ENCODE results near the gene COBL.

COBL gene

DNA sequence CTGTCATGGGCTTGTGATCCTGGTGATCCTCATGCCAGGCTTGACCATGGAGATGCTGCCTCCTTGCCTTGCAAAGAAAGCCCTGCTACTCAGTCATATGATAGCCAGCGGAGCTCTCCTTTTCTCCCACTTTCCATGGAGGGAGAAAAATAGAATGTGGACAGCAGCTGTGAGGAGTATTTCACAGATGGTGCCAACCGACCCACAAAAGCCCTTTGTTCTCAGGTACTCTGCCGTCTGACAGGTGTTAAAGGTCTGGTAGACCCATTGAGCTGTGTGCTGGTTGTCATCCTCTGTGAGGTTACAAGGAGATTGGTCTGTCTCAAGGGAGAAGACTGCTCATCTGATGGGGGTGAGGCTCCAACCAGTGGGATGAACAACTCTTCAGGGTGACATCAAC, 29.5 kb upstream of the COBL start:
- DNase-seq (ENCODE audit: insufficient read length) (no peak), FAIRE-seq (no peak)
- TF ChIP-seq TAF1 (IDR thresholded peaks at IDR 0.05; ENCODE audit: borderline replicate concordance, low read depth, low read length) (no peak), POLR2A (IDR thresholded peaks at IDR 0.05; ENCODE audit: low read depth, low read length) (no peak), POLR2AphosphoS5 (IDR thresholded peaks at IDR 0.05; ENCODE audit: low read depth, low read length) (no peak)

DNA sequence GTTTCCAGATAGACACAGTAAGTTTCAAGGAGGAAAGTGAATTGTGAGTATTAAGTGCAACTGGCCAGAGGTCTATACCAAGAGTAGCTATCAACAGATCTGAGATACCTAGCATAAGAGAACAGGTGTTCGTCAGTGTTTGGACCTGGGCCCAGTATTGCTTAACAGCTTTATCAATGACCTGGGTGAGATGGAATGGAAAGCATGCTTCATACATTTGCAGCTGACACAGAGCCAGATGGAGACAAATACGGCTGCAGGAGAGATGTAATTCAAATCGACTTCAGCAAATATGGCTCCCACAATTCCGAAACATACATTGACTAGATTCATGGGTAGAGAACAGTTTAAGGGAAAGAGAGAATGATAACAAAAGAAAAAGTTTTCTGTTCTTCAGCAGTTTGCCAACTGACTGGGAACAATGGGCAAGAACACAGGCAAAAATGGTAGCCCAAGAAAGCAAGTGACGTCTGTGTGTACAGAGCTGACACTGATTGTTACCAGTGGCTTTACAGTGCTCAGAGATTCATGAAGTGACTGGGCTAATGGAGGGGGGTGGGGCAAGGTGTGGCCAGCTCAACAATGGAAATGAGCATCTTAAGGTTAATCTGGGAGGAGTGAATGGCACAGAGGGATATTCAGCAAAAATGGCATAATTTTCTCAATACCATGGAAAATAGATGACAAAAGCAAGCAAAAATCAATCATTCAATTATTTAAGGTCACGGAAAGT, 28.0 kb upstream of the COBL start:
- TF ChIP-seq POLR2AphosphoS5 (IDR thresholded peaks at IDR 0.05; ENCODE audit: low read depth, low read length) (no peak), TAF1 (IDR thresholded peaks at IDR 0.05; ENCODE audit: borderline replicate concordance, low read depth, low read length) (no peak), POLR2A (IDR thresholded peaks at IDR 0.05; ENCODE audit: low read depth, low read length) (no peak)
- DNase-seq (ENCODE audit: insufficient read length): no peak
- no peak for FAIRE-seq

DNA sequence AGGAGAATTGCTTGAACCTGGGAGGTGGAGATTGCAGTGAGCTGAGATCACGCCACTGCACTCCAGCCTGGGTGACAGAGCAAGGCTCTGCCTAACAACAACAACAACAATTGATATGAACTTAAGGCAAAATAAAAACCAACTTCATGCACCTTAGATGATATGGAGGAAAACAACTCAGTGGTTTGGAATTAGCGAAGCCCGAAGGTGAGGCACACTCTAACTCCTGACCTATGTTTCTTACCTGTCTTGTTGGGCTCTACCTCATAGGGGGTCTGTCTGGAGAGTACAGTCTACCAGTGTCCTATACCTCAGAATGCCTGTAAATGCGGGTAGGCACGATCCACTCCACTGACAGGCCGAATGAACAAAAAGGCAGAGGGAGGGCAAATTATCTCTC, 24.3 kb upstream of the COBL start:
- DNase-seq (ENCODE audit: insufficient read length) (no peak), FAIRE-seq (no peak)
- TF ChIP-seq POLR2AphosphoS5 (IDR thresholded peaks at IDR 0.05; ENCODE audit: low read depth, low read length) (no peak), TAF1 (IDR thresholded peaks at IDR 0.05; ENCODE audit: borderline replicate concordance, low read depth, low read length) (no peak), POLR2A (IDR thresholded peaks at IDR 0.05; ENCODE audit: low read depth, low read length) (no peak)

DNA sequence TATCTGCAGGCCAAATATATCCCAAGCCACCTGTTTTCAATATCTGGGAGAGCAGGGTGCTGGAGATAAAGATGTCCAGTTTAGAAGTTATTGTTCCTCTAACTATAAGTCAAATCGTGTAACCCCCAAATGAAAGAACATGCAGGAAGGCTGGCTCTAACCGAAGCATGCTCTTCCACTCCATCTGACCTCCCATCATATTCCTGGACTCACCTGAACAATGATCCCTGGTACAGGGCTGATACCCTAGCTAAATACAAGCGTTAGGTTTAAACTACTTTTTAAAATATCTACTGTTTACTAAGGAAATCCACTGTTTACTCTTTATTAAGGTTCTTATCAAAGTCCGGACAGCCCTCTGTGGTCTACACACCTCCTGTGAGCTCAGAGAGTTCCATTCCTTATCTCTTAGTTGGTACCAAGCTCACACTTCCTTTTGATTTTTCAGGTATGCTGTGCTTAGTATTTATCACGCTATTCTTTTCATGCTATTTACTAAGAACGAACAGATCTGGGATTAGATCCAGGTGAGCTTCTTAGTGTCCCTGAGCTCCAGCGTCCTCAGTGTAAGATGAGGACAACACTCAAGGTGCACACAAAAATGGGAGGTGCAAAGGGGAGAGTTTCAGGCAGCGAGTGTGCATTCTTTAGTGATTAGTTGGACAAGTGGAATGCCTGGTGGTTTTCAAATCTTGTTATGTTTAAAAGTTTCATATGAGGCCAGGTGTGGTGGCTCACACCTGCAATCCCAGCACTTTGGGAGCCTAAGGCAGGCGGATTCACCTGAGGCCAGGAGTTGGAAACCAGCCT, 23.6 kb upstream of the COBL start:
- DNase-seq (ENCODE audit: insufficient read length): no peak

DNA sequence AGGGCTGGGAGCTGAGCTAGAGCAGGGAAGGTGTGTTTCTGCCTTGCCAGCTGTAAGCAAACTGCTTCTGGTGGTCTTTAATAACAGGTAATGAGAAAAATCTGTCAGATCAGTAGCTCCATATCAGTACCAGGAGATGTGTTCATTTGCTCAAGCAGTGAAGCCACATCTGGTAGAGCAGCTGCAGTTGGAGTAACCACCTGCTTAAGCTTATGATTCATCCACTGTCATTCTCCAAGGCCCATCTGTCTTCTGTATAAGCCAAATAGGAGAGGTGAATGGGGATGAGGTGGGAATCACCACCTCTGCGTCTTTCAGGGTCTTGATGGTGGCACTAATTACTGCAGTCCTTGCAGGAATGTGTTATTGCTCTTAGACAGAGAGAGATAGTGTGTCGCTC, 18.4 kb upstream of the COBL start:
- TF ChIP-seq TAF1 (IDR thresholded peaks at IDR 0.05; ENCODE audit: borderline replicate concordance, low read depth, low read length): no peak
- TF ChIP-seq POLR2AphosphoS5 (IDR thresholded peaks at IDR 0.05; ENCODE audit: low read depth, low read length): no peak
- no peak for TF ChIP-seq POLR2A (IDR thresholded peaks at IDR 0.05; ENCODE audit: low read depth, low read length)
- DNase-seq (ENCODE audit: insufficient read length) (no peak), FAIRE-seq (no peak)

More for the DNA sequence above, 23.6 kb upstream of the COBL start:
- no peak for FAIRE-seq
- no peak for TF ChIP-seq TAF1 (IDR thresholded peaks at IDR 0.05; ENCODE audit: borderline replicate concordance, low read depth, low read length)
- TF ChIP-seq POLR2AphosphoS5 (IDR thresholded peaks at IDR 0.05; ENCODE audit: low read depth, low read length): no peak
- no peak for TF ChIP-seq POLR2A (IDR thresholded peaks at IDR 0.05; ENCODE audit: low read depth, low read length)

DNA sequence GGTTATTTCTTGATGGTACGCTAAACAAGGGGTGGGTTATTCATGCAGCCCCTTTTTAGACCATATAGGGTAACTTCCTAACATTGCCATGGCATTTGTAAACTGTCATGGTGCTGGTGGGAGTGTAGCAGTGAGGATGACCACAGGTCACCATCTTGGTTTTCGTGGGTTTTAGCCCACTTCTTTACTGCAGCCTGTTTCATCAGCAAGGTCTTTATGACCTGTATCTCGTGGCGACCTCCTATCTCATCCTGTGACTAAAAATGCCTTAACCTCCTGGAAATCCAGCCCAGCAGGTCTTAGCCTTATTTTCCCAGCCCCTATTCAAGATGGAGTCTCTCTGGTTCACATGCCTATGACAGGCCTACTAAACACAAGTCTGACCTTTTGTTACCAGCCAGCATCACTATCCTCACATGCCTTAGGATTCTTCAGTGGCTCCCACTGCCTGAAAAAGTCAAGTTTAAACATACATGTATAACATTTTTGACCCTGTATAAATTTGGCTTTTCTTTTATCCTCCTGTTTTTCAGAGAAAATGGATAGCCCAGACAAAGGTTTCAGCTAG, 13.2 kb upstream of the COBL start:
- FAIRE-seq (no peak), DNase-seq (ENCODE audit: insufficient read length) (no peak)
- no peak for TF ChIP-seq POLR2AphosphoS5 (IDR thresholded peaks at IDR 0.05; ENCODE audit: low read depth, low read length)
- TF ChIP-seq POLR2A (IDR thresholded peaks at IDR 0.05; ENCODE audit: low read depth, low read length): no peak
- no peak for TF ChIP-seq TAF1 (IDR thresholded peaks at IDR 0.05; ENCODE audit: borderline replicate concordance, low read depth, low read length)

DNA sequence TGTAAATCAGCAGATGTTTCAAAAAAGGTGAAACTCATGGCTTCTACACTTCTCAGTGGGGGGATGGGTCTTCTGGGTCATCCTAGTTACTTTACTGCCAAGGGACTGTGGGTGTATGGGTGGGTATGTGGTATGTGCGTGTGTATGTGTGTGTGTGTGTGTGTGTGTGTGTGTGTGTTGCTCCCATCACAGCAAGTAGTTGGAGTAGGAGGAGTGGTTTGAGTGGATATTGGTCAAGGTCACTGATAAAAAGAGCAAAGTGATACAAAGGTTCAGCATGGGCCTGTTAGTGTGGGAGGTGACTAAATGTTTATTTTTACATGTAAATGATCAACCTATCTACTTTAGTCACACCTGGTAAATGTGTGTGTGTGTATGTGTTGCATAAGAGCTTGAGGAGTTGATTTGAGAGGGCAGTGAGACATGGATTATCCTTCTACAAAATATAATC, 11.8 kb upstream of the COBL start:
- no peak for DNase-seq (ENCODE audit: insufficient read length)
- FAIRE-seq: no peak
- TF ChIP-seq TAF1 (IDR thresholded peaks at IDR 0.05; ENCODE audit: borderline replicate concordance, low read depth, low read length) (no peak), POLR2AphosphoS5 (IDR thresholded peaks at IDR 0.05; ENCODE audit: low read depth, low read length) (no peak), POLR2A (IDR thresholded peaks at IDR 0.05; ENCODE audit: low read depth, low read length) (no peak)

DNA sequence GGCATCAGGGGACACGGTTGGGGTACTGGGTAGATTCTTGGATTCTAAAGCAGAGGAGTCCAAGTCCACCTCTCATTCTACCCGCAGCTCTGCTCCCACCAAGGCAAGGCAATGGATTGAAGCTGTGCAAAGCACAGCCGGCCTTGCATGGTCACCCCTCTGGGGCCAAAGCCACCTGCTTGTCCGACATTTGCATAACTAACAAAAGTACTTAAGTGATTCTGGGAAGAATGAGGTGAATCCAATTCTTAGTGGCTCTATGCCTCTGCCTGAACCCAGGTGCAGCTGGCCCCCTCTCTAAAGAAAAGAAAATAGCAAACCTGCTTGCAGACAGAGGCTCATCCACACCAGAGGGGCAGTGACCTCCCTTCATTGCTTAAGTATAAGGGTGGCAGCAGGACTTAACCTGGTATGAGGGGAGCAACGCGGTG, 10.7 kb upstream of the COBL start:
- DNase-seq (ENCODE audit: insufficient read length) (no peak), FAIRE-seq (no peak)
- TF ChIP-seq POLR2A (IDR thresholded peaks at IDR 0.05; ENCODE audit: low read depth, low read length): no peak
- TF ChIP-seq POLR2AphosphoS5 (IDR thresholded peaks at IDR 0.05; ENCODE audit: low read depth, low read length): no peak
- no peak for TF ChIP-seq TAF1 (IDR thresholded peaks at IDR 0.05; ENCODE audit: borderline replicate concordance, low read depth, low read length)

DNA sequence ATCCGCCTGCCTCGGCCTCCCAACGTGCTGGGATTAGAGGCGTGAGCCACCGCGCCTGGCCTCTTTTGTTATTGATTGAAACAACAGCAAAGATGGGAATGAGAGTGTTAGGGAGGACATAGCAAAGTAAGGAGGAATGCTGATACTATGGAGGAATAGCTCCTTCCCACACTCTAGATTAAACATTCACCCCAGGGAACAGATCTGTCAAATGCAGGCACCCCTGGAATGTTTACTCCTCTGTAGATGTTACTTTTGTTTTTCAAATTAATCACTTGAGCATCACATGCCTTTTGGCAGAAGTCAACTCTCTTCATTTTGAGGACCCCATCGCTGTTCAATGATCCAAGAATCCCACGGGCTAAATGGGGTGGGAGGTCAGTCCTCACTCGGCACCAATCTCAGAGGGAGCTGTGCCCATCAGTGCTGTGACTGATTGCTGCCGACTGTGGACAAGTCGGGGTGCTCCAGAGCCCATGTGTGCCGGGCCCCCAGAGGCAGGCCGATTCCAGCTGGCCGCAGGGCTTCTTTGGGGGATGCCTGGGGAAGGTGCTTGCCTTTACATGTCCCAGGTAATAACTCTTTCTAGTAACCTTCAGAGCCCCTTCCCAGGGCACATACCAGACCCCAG, 10.2 kb upstream of the COBL start:
- FAIRE-seq (no peak), DNase-seq (ENCODE audit: insufficient read length) (no peak)
- TF ChIP-seq POLR2A (IDR thresholded peaks at IDR 0.05; ENCODE audit: low read depth, low read length) (no peak), TAF1 (IDR thresholded peaks at IDR 0.05; ENCODE audit: borderline replicate concordance, low read depth, low read length) (no peak), POLR2AphosphoS5 (IDR thresholded peaks at IDR 0.05; ENCODE audit: low read depth, low read length) (no peak)

DNA sequence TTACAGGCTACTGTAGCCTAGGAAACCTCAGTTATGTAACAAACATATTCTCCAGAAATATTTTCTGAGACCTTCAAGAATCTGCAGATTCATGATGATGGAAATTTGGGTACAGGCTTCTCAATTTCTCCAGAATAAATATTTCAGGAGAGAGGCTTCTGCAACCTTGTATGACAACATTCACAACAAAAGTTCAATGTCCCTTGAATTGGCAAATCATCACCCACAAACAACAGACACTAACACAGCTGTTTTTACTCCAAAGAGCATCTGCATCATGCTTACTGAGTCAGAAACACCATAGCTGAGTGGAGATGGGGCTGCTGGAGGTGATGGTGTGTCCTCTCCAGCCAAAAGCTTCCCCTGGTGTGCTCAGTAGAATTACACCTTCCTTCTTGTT, 9.3 kb upstream of the COBL start:
- FAIRE-seq: no peak
- TF ChIP-seq POLR2A (IDR thresholded peaks at IDR 0.05; ENCODE audit: low read depth, low read length) (no peak), POLR2AphosphoS5 (IDR thresholded peaks at IDR 0.05; ENCODE audit: low read depth, low read length) (no peak), TAF1 (IDR thresholded peaks at IDR 0.05; ENCODE audit: borderline replicate concordance, low read depth, low read length) (no peak)
- DNase-seq (ENCODE audit: insufficient read length): no peak

DNA sequence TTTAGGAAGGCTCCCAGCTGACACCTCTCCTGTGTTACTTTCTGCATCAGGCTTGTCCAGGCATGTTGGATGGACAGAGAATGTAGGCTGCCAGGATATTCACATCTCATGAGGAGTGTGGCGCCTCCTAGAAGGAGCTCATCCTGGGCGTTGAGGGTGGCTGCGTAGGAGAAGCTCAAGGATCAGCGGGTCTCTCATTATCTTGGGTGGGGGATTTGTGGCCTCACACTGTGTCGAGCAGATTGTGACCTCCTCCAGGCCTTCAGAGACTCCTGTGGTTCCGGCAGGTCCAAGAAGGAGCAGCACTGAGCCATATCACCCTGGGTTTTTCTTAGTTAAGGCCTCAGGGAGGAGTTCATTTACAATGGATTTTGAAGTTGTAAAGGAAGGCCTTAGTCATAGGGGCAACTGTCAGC, 8.7 kb upstream of the COBL start:
- FAIRE-seq (no peak), DNase-seq (ENCODE audit: insufficient read length) (no peak)
- TF ChIP-seq TAF1 (IDR thresholded peaks at IDR 0.05; ENCODE audit: borderline replicate concordance, low read depth, low read length): no peak
- no peak for TF ChIP-seq POLR2AphosphoS5 (IDR thresholded peaks at IDR 0.05; ENCODE audit: low read depth, low read length)
- TF ChIP-seq POLR2A (IDR thresholded peaks at IDR 0.05; ENCODE audit: low read depth, low read length): no peak

Data from GM12892 (cell line).